ENCODE data around the gene DMRTC2.

The DMRTC2 gene

DNA sequence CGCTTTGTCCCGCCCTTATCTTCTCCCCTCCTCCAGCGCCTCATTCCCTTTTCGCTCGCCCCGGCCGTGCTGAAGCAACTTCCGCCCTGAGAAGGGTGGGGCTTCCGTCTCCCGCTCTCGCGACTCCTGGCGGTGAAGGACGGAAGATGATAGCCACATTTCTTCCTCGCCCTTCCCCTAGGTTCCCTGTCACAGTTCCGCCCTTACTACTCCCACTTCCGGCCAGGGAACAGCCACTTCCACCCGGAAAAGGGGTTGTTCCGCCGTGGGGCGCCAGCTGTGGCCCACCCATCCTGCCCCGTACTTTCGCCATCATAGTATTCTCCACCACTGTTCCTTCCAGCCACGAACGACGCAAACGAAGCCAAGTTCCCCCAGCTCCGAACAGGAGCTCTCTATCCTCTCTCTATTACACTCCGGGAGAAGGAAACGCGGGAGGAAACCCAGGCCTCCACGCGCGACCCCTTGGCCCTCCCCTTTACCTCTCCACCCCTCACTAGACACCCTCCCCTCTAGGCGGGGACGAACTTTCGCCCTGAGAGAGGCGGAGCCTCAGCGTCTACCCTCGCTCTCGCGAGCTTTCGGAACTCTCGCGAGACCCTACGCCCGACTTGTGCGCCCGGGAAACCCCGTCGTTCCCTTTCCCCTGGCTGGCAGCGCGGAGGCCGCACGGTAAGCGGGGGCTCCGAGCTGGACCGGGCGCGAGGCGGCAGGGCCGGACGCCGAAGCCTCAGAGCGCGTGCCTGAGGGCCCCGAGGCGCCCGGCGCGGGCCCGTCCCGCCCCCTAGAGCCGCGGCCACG, 15.0 kb downstream of the DMRTC2 start, which contains the start of gene RPS19 (continued):
- TF ChIP-seq ZNF155 (tag by site-specific recombination; IDR thresholded peaks at IDR 0.05) (no peak), ZNF16 (tag by site-specific recombination; IDR thresholded peaks at IDR 0.05; ENCODE audit: low read depth) (0 out of 2 replicates have a peak, but pooled peaks have one; percentile 17), ZNF596 (tag by site-specific recombination; IDR thresholded peaks at IDR 0.05) (0 out of 2 replicates have a peak, but pooled peaks have one; percentile 63)
- TF ChIP-seq, protein P1, sequence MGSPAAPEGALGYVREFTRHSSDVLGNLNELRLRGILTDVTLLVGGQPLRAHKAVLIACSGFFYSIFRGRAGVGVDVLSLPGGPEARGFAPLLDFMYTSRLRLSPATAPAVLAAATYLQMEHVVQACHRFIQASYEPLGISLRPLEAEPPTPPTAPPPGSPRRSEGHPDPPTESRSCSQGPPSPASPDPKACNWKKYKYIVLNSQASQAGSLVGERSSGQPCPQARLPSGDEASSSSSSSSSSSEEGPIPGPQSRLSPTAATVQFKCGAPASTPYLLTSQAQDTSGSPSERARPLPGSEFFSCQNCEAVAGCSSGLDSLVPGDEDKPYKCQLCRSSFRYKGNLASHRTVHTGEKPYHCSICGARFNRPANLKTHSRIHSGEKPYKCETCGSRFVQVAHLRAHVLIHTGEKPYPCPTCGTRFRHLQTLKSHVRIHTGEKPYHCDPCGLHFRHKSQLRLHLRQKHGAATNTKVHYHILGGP (tag by site-specific recombination; IDR thresholded peaks at IDR 0.05), result no peak

GRCh38 chr19:41860419-41861115, 15.7 kb downstream of the DMRTC2 start:
- H3K36me3 ChIP-seq (ENCODE audit: control insufficient read depth in 2 of 2, insufficient read depth in 1 of 2, low read length in 2 of 2), result peaks cover 49 to 52% of the 10 kb centered on the region in 2 experiments
- peaks cover 27% of the 10 kb centered on the region for H3K4me1 ChIP-seq (ENCODE audit: control insufficient read depth, insufficient read depth, low read length)
- ChIA-PET CTCF (interaction anchor here (0.6 to 4.3 kb wide), 14 partner anchors 8 to 180 kb away, joined by 3 to 34 read pairs (median 6); no protein-coding TSS in a partner anchor), POLR2A (interaction anchor here (0.6 to 3.9 kb wide), 23 partner anchors 11 to 1603 kb away, joined by 3 to 118 read pairs (median 5); partner anchors contain the start of genes ARHGEF1, DMAC2, DMRTC2 and GSK3A)
- peak overlapping the region; percentile 89 for H3K4me3 ChIP-seq (ENCODE audit: low read depth, low read length)
- peak overlapping the region; percentile 100 for H3K27ac ChIP-seq (ENCODE audit: extremely low read depth, low read depth, low read length)
- no peaks in the 10 kb centered on the region for H3K9me3 ChIP-seq (ENCODE audit: control insufficient read depth, insufficient read depth, low read depth, low read length)
- TF ChIP-seq KLF9 (tag by site-specific recombination; IDR thresholded peaks at IDR 0.05; ENCODE audit: low read depth), result peak; percentile 10; the same call in 1 of the 2 replicates
- peak; percentile 43 for TF ChIP-seq ZFHX2 (tag by site-specific recombination; conservative IDR thresholded peaks at IDR 0.05)
- 0 out of 2 replicates have a peak, but pooled peaks have one; percentile 6 for TF ChIP-seq ZNF146 (tag by site-specific recombination; IDR thresholded peaks at IDR 0.05)
- TF ChIP-seq ZNF544 (tag by site-specific recombination; IDR thresholded peaks at IDR 0.05), result no peak
- no peak for TF ChIP-seq ZNF704 (tag by site-specific recombination; IDR thresholded peaks at IDR 0.05)
- TF ChIP-seq ZXDB (tag by site-specific recombination; IDR thresholded peaks at IDR 0.05), result peak; percentile 15
- peak; percentile 40; the same call in 1 of the 2 replicates for TF ChIP-seq KLF16 (tag by site-specific recombination; IDR thresholded peaks at IDR 0.05)
- TF ChIP-seq ZBTB10 (tag by site-specific recombination; IDR thresholded peaks at IDR 0.05), result no peak
- no peak for TF ChIP-seq ZSCAN18 (tag by site-specific recombination; IDR thresholded peaks at IDR 0.05)
- no peak for TF ChIP-seq MZF1 (tag by site-specific recombination; IDR thresholded peaks at IDR 0.05; ENCODE audit: borderline replicate concordance)
- TF ChIP-seq RBAK (tag by site-specific recombination; IDR thresholded peaks at IDR 0.05), result no peak
- no peak for TF ChIP-seq ZNF10 (tag by site-specific recombination; IDR thresholded peaks at IDR 0.05)
- TF ChIP-seq KLF10 (tag by site-specific recombination; IDR thresholded peaks at IDR 0.05), result no peak
- no peak for TF ChIP-seq ZNF274 (IDR thresholded peaks at IDR 0.05; ENCODE audit: low read length)
- TF ChIP-seq ZNF274 (tag by site-specific recombination; IDR thresholded peaks at IDR 0.05; ENCODE audit: borderline replicate concordance), result 0 out of 2 replicates have a peak, but pooled peaks have one; percentile 17
- TF ChIP-seq ZNF623 (tag by site-specific recombination; IDR thresholded peaks at IDR 0.05), result peak; percentile 14; the same call in 1 of the 2 replicates
- TF ChIP-seq ZFP37 (tag by site-specific recombination; IDR thresholded peaks at IDR 0.05), result peak; percentile 70; the same call in 1 of the 2 replicates
- no peak for TF ChIP-seq TCF7L2 (IDR thresholded peaks at IDR 0.05; ENCODE audit: borderline replicate concordance, low read depth, low read length)
- peak; percentile 37; the same call in 1 of the 2 replicates for TF ChIP-seq ZBTB48 (tag by site-specific recombination; IDR thresholded peaks at IDR 0.05)
- peak; percentile 47; the same call in 1 of the 2 replicates for TF ChIP-seq ZNF501 (tag by site-specific recombination; IDR thresholded peaks at IDR 0.05)
- TF ChIP-seq ZNF555 (tag by site-specific recombination; conservative IDR thresholded peaks at IDR 0.05), result no peak
- no peak for TF ChIP-seq ZBTB8A (tag by site-specific recombination; IDR thresholded peaks at IDR 0.05)
